ENCODE measurements around the gene PTPN20. TPM values are rescaled to one million over a fixed set of nuclear protein-coding genes. Genes with fewer than 3 reads are reported as not detected.

PTPN20 gene
- total RNA-seq, 1 experiment from 2014 or later, result not detected

- H3K27ac ChIP-seq (ENCODE audit: insufficient read length, low read depth, low read length), result no peak overlapping the region
- TF ChIP-seq CTCF (conservative IDR thresholded peaks at IDR 0.05), result no peak
- no peak overlapping the region for H2AFZ ChIP-seq (ENCODE audit: low read length)
- no peak overlapping the region for H2AK5ac ChIP-seq (ENCODE audit: insufficient read length, low read length)
- no peak overlapping the region for H3K56ac ChIP-seq (ENCODE audit: insufficient read length, low read depth, low read length)
- H4K5ac ChIP-seq (ENCODE audit: insufficient read length, low read depth, low read length), result no peak overlapping the region
- no peak overlapping the region for H3K23ac ChIP-seq (ENCODE audit: insufficient read length, low read depth, low read length)
- no peaks in the 10 kb centered on the region for H3K23me2 ChIP-seq (ENCODE audit: insufficient read length, low read depth, low read length, poor library complexity, severe bottlenecking)
- H3K4me2 ChIP-seq (ENCODE audit: insufficient read depth, insufficient read length, low read length), result no peak overlapping the region
- no peak overlapping the region for H2BK15ac ChIP-seq (ENCODE audit: low read depth, low read length)
- Mint-ChIP-seq H3K27ac (no peak overlapping the region; a peak in 2 of 7 replicates), H3K27me3 (ENCODE audit: low read depth) (peaks cover 1% of the 10 kb centered on the region; the same call in 1 of the 2 replicates), H3K4me1 (peaks cover 8 to 10% of the 10 kb centered on the region in 2 experiments), H3K9me3 (no peaks in the 10 kb centered on the region; a peak in 2 of 5 replicates), H3K4me3 (no peak overlapping the region), H3K36me3 (ENCODE audit: insufficient read depth in 1 of 3, low read depth in 3 of 3) (no peaks in the 10 kb centered on the region)
- no peaks in the 10 kb centered on the region for H4K20me1 ChIP-seq (ENCODE audit: control insufficient read depth, insufficient read depth, insufficient read length)
- no peaks in the 10 kb centered on the region for H3K79me2 ChIP-seq (ENCODE audit: insufficient read depth, low read length)
- H3K4ac ChIP-seq (ENCODE audit: low read depth, low read length), result no peak overlapping the region
- WGBS (ENCODE audit: extremely low coverage, insufficient read length, low lambda C conversion rate), result no CpG with 5 or more reads among the region's 8 CpGs
- no peaks in the 10 kb centered on the region for H3K79me1 ChIP-seq (ENCODE audit: insufficient read depth, low read depth, low read length, poor library complexity, severe bottlenecking)
- H2BK12ac ChIP-seq (ENCODE audit: insufficient read length, low read depth, low read length), result no peak overlapping the region
- H3K18ac ChIP-seq (ENCODE audit: insufficient read length, low read depth, low read length), result no peak overlapping the region
- H4K8ac ChIP-seq (replicated peaks; ENCODE audit: insufficient read length, low read depth, low read length), result no peak overlapping the region
- no peak overlapping the region for H4K91ac ChIP-seq (ENCODE audit: insufficient read length, low read depth, low read length)
- H3K4me1 ChIP-seq (ENCODE audit: insufficient read depth, low read length), result no peaks in the 10 kb centered on the region
- peak; percentile 15 for DNase-seq
- H3K14ac ChIP-seq (ENCODE audit: insufficient read depth, low read length), result no peak overlapping the region
- no peak overlapping the region for H3K9ac ChIP-seq (ENCODE audit: extremely low read depth, insufficient read length, low read length)
- H3K9me3 ChIP-seq (ENCODE audit: control insufficient read depth, low read depth, low read length), result no peaks in the 10 kb centered on the region
- H3K27me3 ChIP-seq (ENCODE audit: insufficient read depth, low read length), result no peaks in the 10 kb centered on the region
- no peak overlapping the region for H2BK20ac ChIP-seq (ENCODE audit: low read depth, low read length, poor library complexity, severe bottlenecking)
- no peak overlapping the region for H2BK120ac ChIP-seq (ENCODE audit: low read depth, low read length, poor library complexity, severe bottlenecking)
- H2BK5ac ChIP-seq (ENCODE audit: insufficient read length, low read length), result no peak overlapping the region
- no peak overlapping the region for H3T11ph ChIP-seq (ENCODE audit: low read length)
Measured at GRCh38 chr10:47027784-47028260, 116.6 kb downstream of the PTPN20 start.

All from H9 (cell line).